DND-41 (cell line): ENCODE results near the gene TFR2.

Experiments used
- EZH2 ChIP-seq: IDR thresholded peaks from 3 replicates; pipeline ENCODE4 v1.6.1; 2012; ENCODE audit warnings: borderline replicate concordance, low read depth, mild to moderate bottlenecking, moderate library complexity, low read length, inconsistent platforms; ENCODE audit not compliant: severe bottlenecking
- TF ChIP-seq, protein P1 (sequence below): IDR thresholded peaks from 2 replicates; pipeline ENCODE4 v1.5.1; 2012; ENCODE audit warnings: borderline replicate concordance, low read length, moderate library complexity, mild to moderate bottlenecking; ENCODE audit not compliant: poor library complexity, severe bottlenecking; ENCODE audit errors: extremely low read depth

DNA sequence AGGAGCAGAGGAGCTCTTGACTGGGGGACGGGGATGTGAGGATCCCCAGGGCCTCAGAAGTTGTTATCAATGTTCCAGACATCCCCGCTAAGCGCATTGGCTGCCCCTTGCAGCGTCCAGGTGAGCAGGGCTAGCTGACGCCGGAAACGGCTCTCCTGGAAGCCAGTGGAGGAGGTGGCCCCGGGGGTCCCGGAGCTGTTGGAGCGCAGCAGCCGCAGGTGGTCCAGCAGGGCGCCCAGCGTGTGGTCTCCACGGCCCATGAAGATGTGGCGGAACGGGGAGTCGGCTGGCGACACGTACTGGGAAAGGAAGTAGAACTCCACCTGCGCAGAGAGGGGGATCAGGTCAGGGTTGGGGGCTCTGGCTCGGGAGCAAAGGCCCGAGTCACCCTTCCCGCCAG lies 20.5 kb downstream of the TFR2 start:
- TF ChIP-seq, protein P1, sequence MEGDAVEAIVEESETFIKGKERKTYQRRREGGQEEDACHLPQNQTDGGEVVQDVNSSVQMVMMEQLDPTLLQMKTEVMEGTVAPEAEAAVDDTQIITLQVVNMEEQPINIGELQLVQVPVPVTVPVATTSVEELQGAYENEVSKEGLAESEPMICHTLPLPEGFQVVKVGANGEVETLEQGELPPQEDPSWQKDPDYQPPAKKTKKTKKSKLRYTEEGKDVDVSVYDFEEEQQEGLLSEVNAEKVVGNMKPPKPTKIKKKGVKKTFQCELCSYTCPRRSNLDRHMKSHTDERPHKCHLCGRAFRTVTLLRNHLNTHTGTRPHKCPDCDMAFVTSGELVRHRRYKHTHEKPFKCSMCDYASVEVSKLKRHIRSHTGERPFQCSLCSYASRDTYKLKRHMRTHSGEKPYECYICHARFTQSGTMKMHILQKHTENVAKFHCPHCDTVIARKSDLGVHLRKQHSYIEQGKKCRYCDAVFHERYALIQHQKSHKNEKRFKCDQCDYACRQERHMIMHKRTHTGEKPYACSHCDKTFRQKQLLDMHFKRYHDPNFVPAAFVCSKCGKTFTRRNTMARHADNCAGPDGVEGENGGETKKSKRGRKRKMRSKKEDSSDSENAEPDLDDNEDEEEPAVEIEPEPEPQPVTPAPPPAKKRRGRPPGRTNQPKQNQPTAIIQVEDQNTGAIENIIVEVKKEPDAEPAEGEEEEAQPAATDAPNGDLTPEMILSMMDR = no peak
- no peak for TF ChIP-seq EZH2
